HUES48 (cell line): ENCODE data around the gene SKA1.
"Not testable (repeated sequence)": the region's sequence is repeated elsewhere in the genome, so short reads cannot be mapped to it uniquely, and the experiment has no call there.

ENCODE experiments used
- H3K27ac ChIP-seq: one replicate; pipeline ENCODE4 v1.7.0; 2013; ENCODE audit warnings: low read depth, low read length, inconsistent platforms
- H3K27me3 ChIP-seq: 2 replicates; pipeline ENCODE4 v1.6.1; 2013; ENCODE audit warnings: mild to moderate bottlenecking, low read length; ENCODE audit not compliant: control insufficient read depth, insufficient read depth
- H3K36me3 ChIP-seq: 2 replicates; pipeline ENCODE4 v1.6.1; 2013; ENCODE audit warnings: low read length; ENCODE audit not compliant: control insufficient read depth, insufficient read depth
- H3K4me1 ChIP-seq: 2 replicates; pipeline ENCODE4 v1.6.1; 2013; ENCODE audit warnings: mild to moderate bottlenecking, low read length; ENCODE audit not compliant: control insufficient read depth, insufficient read depth
- H3K4me3 ChIP-seq: 2 replicates; pipeline ENCODE4 v1.5.1; 2013; ENCODE audit warnings: mild to moderate bottlenecking, low read depth, low read length
- H3K9ac ChIP-seq: 2 replicates; pipeline ENCODE4 v1.6.1; 2013; ENCODE audit warnings: mild to moderate bottlenecking, low read depth, low read length, moderate library complexity
- H3K9me3 ChIP-seq: 2 replicates; pipeline ENCODE4 v1.6.1; 2013; ENCODE audit warnings: low read length; ENCODE audit not compliant: control insufficient read depth, insufficient read depth

SKA1 gene

DNA sequence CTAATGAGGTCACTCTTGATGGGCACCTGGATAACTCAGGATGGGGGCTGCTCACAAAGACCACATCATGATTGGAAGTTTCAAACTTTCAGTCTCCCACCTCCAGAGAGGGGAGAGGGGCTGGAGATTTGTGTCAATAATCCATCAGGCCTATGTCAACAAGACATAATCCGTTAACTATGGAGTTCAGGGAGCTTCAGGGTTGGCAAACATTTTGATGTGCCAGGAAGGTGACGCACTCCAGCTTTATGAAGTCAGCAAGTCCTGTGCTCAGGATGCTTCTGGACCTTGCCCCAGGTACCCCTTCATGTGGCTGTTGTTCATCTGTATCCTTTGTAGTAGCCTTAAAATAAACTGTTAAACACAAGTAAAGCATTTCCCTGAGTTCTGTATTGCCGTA is 19.0 kb downstream of the SKA1 start:
- no peaks in the 10 kb centered on the region for H3K9me3 ChIP-seq
- H3K9ac ChIP-seq, result no peak overlapping the region
- no peak overlapping the region for H3K4me3 ChIP-seq

DNA sequence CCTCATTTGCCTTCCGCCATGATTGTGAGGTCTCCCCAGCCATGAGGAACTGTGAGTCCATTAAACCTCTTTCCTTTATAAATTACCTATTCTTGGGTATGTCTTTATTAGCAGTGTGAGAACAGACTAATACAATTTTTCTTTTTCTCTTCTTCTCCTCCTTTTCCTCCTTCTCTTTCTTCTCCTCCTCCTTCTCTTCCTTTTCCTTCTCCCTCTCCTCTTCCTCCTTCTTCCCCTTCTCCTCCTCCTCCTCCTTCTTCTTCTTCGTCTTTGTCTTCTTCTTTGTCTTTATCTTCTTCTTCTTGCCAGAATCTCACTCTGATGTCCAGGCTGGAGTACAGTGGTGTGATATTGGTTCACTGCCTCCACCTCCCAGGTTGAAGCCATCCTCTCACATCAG is 20.2 kb downstream of the SKA1 start:
- Histone ChIP-seq H3K27me3 (peaks cover 12% of the 10 kb centered on the region), H3K9ac (no peak overlapping the region), H3K9me3 (no peaks in the 10 kb centered on the region), H3K36me3 (peaks cover 17% of the 10 kb centered on the region), H3K4me3 (no peak overlapping the region), H3K4me1 (peaks cover 29% of the 10 kb centered on the region), H3K27ac (no peak overlapping the region)

More for the DNA sequence above, 19.0 kb downstream of the SKA1 start:
- H3K4me1 ChIP-seq, result peaks cover 17% of the 10 kb centered on the region
- peaks cover 19% of the 10 kb centered on the region for H3K36me3 ChIP-seq
- H3K27ac ChIP-seq, result no peak overlapping the region
- H3K27me3 ChIP-seq, result peaks cover 8% of the 10 kb centered on the region

DNA sequence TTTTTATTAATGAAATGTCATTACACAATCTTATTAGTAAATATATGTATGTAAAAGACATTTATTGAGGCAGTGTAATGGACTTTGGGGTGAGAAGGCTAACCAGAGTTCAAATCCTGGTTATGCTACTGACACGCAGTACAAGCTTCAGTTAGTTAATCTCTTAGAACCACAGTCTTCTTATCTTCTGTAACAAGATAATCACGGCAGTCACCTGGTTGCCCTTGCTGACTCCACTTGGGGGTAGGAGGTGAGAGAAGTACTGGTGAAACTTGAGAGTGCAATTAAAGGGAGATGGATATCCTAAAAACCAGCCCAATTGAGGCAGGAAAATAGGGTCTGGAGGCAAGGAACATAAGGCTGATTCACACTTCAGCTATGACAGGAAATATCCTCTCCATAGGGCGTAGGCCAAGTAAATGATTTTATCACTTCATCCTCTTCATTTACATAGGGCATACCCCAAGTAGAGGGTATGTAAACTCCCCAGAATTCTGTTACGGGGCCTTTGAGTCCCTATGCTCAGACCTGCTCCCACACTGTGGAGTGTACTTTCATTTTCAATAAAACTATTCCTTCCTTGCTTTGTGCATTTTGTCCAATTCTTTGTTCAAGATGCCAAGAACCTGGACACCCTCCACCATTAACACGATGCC is 21.3 kb downstream of the SKA1 start:
- H3K4me3 ChIP-seq, result no peak overlapping the region
- no peak overlapping the region for H3K9ac ChIP-seq
- H3K27me3 ChIP-seq, result peaks cover 19% of the 10 kb centered on the region
- H3K4me1 ChIP-seq, result peaks cover 39% of the 10 kb centered on the region
- no peaks in the 10 kb centered on the region for H3K9me3 ChIP-seq
- H3K36me3 ChIP-seq, result peaks cover 15% of the 10 kb centered on the region
- no peak overlapping the region for H3K27ac ChIP-seq

DNA sequence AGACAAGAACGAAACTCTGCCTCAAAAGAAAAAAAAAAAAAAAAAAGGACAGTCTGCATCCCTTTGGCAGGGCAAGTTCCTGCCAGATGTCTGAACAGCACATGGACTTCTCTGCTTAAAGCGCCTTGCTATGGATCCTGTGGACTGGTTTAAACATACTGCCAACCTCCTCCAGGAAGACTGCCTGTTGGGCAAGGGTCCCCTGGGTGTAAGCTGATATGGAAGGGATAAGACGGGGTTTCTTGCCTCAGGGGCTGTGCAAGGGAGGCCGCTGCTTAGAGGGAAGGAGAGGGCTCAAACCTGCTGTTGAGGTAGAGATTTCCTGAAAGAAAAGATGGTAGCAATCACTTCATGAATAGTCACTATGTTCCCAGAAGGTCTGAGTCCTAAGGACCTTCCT is 22.2 kb downstream of the SKA1 start:
- Histone ChIP-seq H3K27me3 (peaks cover 28% of the 10 kb centered on the region), H3K4me1 (peaks cover 48% of the 10 kb centered on the region), H3K27ac (no peak overlapping the region), H3K9ac (no peak overlapping the region), H3K4me3 (no peak overlapping the region), H3K36me3 (peaks cover 6% of the 10 kb centered on the region), H3K9me3 (no peaks in the 10 kb centered on the region)

DNA sequence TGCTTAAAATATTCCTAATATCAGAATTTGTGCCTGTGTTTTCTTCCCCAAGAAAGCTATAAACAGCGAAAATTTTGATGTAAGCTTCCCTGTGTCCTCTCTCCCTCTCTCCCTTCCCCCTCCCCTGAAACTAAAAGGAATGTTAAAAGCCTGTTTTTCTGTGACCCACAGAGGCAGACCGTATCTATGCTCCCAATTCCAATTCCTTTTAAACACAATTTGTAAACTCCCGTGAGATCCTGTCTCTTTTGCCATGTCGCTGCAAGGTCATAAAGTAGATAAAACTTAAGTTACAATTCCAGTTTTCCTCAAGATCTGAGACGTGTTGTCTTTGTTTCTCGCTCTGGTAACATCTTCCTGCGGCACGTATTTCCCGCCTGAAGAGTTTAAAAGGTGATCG is 23.3 kb downstream of the SKA1 start:
- peaks cover 39% of the 10 kb centered on the region for H3K27me3 ChIP-seq
- no peaks in the 10 kb centered on the region for H3K9me3 ChIP-seq
- H3K4me1 ChIP-seq, result peaks cover 57% of the 10 kb centered on the region

DNA sequence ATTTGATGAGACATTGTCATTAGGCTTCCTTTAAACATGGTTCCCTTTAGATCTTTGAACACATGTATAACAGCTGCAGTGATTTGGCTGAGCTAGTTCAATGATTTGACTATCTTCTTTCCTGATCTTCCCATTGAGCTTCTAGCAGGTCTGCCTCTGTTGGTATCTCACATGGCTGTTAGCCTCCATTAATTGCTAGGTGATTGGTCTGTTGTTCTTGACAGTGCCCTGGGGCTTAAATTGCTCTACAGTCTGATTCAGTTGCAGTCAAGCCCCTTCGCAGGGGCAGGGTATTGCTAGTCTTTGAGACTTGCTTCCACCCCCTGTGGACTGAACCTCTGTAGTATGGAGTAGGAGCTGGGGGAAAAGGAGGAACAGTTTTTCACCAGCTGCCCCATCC is 24.1 kb downstream of the SKA1 start:
- Histone ChIP-seq H3K4me3 (0 out of 2 replicates have a peak overlapping the region, but pooled peaks have one; percentile 52), H3K9me3 (no peaks in the 10 kb centered on the region), H3K9ac (no peak overlapping the region), H3K27me3 (peaks cover 44% of the 10 kb centered on the region), H3K27ac (peak overlapping the region; percentile 36), H3K36me3 (peaks cover 5% of the 10 kb centered on the region), H3K4me1 (peaks cover 58% of the 10 kb centered on the region)

More for the DNA sequence above, 23.3 kb downstream of the SKA1 start:
- H3K4me3 ChIP-seq, result peak overlapping the region; percentile 52
- no peak overlapping the region; the same call in 1 of the 2 replicates for H3K9ac ChIP-seq
- H3K36me3 ChIP-seq, result peaks cover 5% of the 10 kb centered on the region
- H3K27ac ChIP-seq, result no peak overlapping the region

DNA sequence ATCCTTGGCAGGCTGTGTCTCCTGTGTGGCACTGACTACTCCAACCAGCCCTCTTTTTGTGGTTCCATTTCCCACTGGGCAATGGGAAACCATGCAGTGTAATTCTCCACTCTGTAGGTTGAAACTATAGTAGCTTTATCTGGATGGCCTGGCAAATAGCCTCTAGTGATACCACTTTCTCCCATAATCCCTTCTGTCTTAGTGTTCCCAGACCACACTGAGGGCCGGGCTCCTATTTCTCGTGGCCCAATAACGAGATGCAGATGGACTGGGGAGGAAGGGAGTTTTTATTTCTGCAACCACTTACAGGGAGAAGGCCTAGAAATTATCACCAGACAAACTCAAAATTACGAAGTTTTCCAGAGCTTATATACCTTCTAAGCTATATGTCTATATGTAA is 24.7 kb downstream of the SKA1 start:
- H3K9ac ChIP-seq, result no peak overlapping the region
- no peak overlapping the region for H3K27ac ChIP-seq
- peaks cover 58% of the 10 kb centered on the region for H3K4me1 ChIP-seq
- H3K4me3 ChIP-seq, result no peak overlapping the region
- no peaks in the 10 kb centered on the region; the same call in 1 of the 2 replicates for H3K36me3 ChIP-seq
- peaks cover 44% of the 10 kb centered on the region for H3K27me3 ChIP-seq
- no peaks in the 10 kb centered on the region for H3K9me3 ChIP-seq

DNA sequence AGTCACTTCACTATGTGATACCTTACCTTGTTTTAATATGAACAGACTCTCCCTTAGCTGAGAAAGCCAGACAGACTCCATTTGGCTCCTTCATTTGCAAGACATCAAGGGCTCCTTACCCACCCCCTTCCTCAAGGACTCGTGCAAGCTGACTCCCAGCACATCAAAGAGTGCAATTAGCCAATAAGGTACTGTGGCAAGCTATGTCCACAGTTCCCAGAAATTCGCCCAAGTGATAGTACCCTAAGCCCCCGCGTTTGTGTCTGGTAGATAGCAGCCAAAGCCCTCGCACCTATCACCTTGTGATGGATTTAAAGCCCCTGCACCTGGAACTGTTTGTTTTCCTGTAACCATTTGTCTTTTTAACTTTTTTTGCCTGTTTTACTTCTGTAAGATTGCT is 25.6 kb downstream of the SKA1 start:
- not testable (repeated sequence) for H3K9me3 ChIP-seq, H3K36me3 ChIP-seq, H3K9ac ChIP-seq
- Histone ChIP-seq H3K27me3 (peaks cover 44% of the 10 kb centered on the region), H3K27ac (peak overlapping the region; percentile 43), H3K4me3 (0 out of 2 replicates have a peak overlapping the region, but pooled peaks have one; percentile 16), H3K4me1 (peaks cover 62% of the 10 kb centered on the region)

DNA sequence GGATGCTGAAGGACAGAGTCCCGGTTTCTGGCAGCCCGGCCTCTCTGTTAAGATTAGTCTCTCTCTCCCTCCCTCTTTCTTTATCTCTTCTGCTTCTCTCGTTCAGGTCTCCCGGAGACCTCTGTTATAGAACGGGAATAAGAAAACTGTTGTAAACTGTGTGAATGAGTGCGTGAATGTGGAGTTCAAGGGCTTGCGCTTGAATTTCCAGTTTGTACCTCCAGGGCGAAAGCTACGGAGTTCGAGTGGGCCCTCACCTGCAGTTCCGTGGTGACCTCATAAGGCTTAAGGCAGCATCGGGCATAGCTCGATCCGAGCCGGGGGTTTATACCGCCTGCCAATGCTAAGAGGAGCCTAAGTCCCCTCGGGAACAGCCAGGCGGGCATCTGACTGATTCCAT is 26.4 kb downstream of the SKA1 start:
- Histone ChIP-seq H3K27ac (no peak overlapping the region), H3K9ac (no peak overlapping the region), H3K36me3 (no peaks in the 10 kb centered on the region), H3K4me1 (peaks cover 70% of the 10 kb centered on the region), H3K27me3 (peaks cover 44% of the 10 kb centered on the region), H3K4me3 (peak overlapping the region; percentile 27; the same call in 1 of the 2 replicates), H3K9me3 (no peaks in the 10 kb centered on the region)

DNA sequence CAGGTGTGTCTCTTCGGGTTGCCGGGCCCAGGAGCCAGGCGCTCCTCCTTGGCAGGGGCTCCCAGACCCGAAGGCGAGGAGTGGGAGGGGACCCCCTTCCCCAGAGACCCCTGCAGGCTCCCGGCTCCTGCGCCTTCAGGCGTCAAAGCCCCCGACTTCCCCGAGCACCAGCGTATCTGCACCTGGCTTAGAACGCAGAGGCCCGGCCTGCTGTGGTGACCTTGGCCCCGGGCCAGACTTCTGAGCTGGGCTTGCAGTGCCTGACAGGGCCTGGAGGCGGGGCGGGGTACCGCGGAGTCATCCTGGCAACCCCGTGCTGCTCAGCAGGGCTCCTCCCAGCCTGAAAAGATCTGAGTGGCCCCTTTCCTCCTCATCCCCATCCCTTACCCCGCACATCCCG is 27.0 kb downstream of the SKA1 start:
- Histone ChIP-seq H3K36me3 (no peaks in the 10 kb centered on the region), H3K9ac (no peak overlapping the region), H3K27ac (no peak overlapping the region), H3K4me3 (peak overlapping the region; percentile 27; the same call in 1 of the 2 replicates), H3K4me1 (peaks cover 75% of the 10 kb centered on the region), H3K9me3 (no peaks in the 10 kb centered on the region), H3K27me3 (peaks cover 44% of the 10 kb centered on the region)

DNA sequence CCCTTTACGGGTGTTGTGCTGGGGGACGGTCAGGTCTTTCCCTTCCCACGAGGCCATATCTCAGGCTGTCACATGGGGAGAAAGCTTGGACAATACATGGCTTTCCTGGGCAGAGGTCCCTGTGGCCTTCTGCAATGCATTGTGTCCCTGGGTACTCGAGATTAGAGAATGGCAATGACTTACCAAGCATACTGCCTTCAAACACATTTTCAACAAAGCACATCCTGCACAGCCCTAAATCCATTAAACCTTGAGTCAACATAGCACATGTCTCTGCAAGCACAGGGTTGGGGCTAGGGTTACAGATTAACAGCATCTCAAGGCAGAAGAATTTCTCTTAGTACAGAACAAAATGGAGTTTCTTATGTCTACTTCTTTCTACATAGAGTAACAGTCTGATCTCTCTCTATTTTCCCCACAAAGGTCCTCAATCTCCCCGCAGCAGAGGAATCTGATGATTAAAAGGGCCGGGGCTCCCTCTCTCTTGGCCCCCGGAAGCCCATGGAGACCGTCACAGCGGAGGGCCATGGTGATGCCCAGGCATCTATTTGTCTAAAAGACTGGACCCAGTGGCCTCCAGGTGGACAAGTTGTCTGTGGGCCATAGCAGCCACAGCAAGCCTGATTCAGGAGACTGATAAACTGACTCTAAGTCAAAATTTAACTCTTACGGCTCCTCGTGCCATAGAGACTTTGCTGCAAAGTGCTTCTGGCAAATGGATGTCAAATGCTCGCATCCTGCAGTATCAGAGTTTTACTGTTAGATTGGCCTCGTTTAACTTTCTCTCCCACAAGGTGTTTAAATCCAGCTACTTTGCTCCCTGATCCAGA is 30.1 kb downstream of the SKA1 start:
- not testable (repeated sequence) for H3K36me3 ChIP-seq, H3K9me3 ChIP-seq, H3K4me3 ChIP-seq, H3K9ac ChIP-seq
- Histone ChIP-seq H3K27ac (peak overlapping the region; percentile 42), H3K27me3 (peaks cover 32% of the 10 kb centered on the region), H3K4me1 (peaks cover 66% of the 10 kb centered on the region)
